GM19438 (cell line): ENCODE results near the gene LCN10.

Experiments
- ATAC-seq: cut with Tn5 transposase; IDR thresholded peaks from one replicate; pipeline ENCODE4 v1.9.1; 2021; ENCODE audit warnings: low read depth; ENCODE audit not compliant: unreplicated experiment

LCN10 gene

GRCh38 chr9:136740491-136740890 lies 2.2 kb downstream of the LCN10 start:
- no peak for ATAC-seq

DNA sequence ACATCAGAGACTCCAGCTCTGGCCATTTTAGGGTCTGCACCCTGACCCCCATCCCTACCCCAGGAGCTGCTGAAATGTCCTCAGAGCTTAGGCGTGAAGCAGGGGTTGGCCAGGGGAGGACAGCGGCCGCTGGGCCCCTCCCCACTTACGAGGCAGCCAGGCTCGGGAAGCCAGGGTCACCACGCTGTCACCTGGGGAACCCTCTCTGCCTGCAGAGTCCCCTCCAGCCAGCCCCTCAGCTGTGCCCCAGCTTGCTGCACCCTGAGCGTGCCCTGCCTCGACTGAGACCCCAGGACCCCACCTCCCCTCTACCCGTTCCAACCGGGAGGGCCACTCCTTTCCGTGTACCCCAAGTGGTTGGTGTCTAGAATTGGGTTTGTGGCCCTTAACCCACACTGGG lies 2.7 kb downstream of the LCN10 start:
- ATAC-seq = no peak

DNA sequence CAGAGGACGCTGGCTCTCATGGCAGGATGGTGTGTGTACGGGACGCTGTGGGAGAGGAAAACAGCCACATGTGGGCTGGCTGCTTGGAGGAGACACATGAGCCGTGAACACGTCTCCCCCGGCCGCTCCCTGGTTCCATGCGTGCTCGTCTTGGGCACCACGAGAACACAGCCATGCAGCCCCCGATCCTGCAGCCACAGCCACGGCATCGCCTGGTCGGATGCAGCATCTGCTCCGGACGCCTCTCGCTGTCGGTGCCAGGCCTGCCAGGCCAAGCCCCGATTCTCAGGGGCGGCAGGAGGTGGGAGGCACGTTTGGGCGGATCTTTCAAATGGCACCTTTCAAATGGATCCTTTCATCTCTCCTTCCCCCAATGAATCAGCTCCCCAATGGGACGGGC lies 3.2 kb downstream of the LCN10 start:
- ATAC-seq = no peak

- no peak for ATAC-seq
These were observed 3.8 kb downstream of the LCN10 start for GRCh38 chr9:136738960-136739359.

DNA sequence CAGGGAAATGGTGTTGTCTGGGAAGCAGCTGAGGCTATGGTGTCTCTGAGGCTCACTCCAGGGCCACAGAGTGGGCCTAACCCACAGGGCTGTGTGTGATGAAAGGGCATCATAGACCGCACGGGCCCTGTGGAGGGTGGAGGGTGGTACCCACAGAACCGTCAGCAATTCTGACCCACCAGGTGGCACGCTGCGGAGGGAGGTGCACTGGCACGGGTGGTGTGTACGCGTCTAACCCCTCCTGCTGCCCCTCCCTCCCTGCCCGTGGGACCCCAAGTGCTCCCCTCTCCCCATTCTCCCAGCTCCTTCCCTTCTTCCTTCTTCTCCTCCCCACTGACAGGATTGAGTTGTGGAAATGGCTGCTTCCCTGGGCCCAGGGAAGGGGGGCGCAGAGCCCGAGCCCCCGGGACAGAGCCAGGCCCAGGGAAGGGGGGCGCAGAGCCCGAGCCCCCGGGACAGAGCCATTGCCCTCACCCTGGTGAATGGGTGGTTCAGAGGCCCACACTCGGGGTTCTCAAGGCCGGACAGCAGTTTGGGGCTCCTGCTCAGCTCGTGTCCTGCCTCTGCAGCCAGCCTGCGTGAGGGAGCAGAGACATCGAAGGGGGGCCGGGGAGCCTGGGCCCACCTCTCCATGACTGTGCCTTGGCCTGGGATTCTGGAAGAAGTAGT lies 6.8 kb downstream of the LCN10 start:
- no peak for ATAC-seq

GRCh38 chr9:136734837-136735496 lies 7.8 kb downstream of the LCN10 start:
- ATAC-seq = no peak

DNA sequence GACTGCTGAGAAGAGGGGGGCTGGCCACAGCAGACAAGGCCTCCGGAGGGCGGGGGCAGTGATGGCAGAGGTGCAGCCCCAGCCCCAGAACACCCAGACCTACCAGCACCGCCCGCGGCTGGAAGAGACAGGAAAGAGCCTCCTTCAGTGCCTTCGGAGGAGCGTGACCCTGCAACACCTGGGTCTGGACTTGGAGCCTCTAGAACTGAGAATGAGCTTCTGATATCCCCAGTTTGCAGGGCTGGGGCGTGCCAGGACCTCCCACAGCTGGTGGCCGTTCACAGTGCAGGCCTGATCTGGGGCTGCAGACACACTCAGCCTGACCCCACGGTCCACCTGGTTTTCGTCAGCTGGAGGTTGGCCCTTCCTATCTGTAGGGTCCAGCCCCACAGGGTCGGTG lies 9.1 kb downstream of the LCN10 start:
- ATAC-seq = no peak

DNA sequence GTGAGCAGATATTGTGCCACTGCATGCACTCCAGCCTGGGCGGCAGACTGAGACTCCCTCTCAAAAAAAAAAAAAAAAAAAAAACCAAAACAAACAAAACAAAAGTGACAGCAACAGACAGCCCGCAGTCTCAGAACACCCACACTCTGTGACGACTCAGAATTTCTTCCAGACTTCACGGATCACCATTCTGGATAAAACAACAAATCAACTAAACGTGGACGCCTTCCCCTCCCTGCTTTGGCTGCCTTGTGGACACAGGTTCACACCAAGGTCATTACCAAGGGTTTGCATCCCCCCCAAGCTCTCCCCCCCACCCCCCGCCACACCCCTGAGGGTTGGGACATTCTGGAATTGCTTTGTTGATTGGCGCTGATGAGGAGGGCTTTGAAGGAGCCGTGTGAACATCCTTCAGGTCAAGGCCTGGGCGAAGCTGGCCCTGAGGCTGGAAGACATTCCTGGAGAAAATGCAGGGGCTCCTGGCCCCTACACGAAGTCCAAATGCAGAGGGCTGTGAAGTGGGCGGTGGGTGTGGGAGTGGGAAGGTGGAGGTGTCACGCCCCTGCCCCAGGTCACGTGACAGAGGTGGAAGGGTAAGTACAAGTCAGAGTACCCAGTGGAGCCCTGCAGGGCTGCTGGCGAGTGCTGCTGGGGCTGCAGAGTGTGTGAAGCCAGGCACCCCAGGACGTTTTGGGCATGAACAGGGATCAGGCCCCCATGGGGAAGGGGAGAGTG lies 10.1 kb downstream of the LCN10 start:
- no peak for ATAC-seq

- no peak for ATAC-seq
These were observed 12.8 kb downstream of the LCN10 start for GRCh38 chr9:136729926-136730325.

GRCh38 chr9:136729144-136729543 lies 13.6 kb downstream of the LCN10 start:
- no peak for ATAC-seq

- ATAC-seq = peak; percentile 31
These were observed 14.1 kb downstream of the LCN10 start for GRCh38 chr9:136728548-136729123.

DNA sequence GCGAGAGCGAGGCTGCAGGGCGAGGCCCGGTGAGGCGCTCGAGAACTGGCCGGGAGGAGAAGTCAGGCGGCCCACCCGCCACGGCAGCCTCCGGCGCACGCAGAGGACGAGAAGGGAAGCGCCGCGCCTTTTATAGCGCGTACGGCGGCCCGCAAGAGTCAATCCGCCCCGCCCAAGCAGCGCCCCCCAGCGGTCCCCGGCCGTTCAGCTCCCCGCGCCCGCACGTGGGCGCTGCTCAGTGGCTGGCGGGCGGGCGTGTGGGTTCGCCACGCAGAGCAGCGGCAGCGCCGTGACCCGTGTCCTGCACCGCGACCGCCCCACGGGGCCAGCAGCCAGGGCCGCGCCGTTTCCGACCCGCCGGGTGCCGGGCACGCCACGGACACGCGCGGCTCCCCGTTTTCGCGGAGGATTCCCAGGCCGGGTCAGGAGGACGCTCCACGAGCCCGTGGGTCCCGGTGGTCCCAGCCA lies 14.6 kb downstream of the LCN10 start:
- peak; percentile 57 for ATAC-seq

- no peak for ATAC-seq
These were observed 16.0 kb downstream of the LCN10 start for GRCh38 chr9:136726631-136727191.

GRCh38 chr9:136726118-136726517 lies 16.6 kb downstream of the LCN10 start:
- ATAC-seq = no peak

GRCh38 chr9:136725612-136726011 lies 17.1 kb downstream of the LCN10 start:
- ATAC-seq = no peak

- ATAC-seq = no peak
These were observed 18.0 kb downstream of the LCN10 start for GRCh38 chr9:136724772-136725171.

DNA sequence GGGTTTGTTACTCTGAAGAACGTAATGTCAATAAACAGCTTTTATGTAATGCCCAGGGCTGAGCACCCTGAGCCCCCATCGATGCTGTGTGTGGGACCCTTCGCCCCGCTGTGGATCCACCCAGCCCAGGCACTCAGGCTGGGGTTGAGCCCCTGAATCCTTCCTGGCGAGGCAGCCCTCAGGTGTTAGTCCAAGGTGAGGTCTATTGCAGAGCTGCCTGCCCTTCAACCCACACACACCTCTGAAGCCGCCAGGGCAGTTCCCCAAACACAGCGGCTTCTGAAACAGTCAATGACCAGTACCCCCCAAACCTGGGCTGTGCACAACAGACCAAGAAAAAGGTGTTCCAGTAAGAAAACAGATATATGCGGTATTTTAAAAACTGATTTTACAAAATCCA lies 18.8 kb downstream of the LCN10 start:
- ATAC-seq = no peak

GRCh38 chr9:136723362-136723976 lies 19.3 kb downstream of the LCN10 start:
- ATAC-seq = no peak

DNA sequence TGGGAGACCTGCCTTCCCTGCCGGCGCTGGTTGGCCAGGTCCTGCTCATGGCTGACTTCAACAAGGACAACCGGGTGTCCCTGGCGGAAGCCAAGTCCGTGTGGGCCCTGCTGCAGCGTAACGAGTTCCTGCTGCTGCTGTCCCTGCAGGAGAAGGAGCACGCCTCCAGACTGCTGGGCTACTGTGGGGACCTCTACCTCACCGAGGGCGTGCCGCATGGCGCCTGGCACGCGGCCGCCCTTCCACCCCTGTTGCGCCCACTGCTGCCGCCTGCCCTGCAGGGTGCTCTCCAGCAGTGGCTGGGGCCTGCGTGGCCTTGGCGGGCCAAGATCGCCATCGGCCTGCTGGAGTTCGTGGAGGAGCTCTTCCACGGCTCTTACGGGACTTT lies 19.8 kb downstream of the LCN10 start:
- ATAC-seq = no peak

- no peak for ATAC-seq
These were observed 20.4 kb downstream of the LCN10 start for GRCh38 chr9:136722093-136722968.
